GM21447 (cell line): Measurements from ENCODE around the gene ATP10A.

Experiments used
- ATAC-seq: cut with Tn5 transposase; IDR thresholded peaks from one replicate; pipeline ENCODE4 v1.9.1; 2021; ENCODE audit not compliant: unreplicated experiment

ATP10A gene

DNA sequence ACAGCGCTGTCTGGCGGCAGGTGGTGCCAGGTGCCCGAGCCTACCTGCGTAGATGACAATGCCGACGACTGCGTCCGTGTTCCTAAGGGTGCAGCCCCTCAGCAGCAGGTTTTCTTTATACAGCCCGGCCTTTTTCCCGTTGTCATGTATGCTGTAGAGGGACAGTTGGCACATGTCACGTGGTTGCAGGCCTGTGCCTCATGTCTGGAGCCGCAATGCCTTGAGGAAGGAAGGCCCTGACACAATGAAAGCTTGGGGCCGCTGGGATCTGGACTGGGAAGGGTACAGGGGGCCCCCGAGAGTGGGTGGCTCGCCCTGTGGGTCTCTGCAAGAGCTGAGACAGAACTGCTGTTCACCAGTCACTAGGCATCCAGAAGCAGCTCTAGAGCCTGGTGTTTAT is 136.0 kb downstream of the ATP10A start:
- no peak for ATAC-seq

- ATAC-seq: no peak
Observed at GRCh38 chr15:25725758-25726157, 137.4 kb downstream of the ATP10A start.

DNA sequence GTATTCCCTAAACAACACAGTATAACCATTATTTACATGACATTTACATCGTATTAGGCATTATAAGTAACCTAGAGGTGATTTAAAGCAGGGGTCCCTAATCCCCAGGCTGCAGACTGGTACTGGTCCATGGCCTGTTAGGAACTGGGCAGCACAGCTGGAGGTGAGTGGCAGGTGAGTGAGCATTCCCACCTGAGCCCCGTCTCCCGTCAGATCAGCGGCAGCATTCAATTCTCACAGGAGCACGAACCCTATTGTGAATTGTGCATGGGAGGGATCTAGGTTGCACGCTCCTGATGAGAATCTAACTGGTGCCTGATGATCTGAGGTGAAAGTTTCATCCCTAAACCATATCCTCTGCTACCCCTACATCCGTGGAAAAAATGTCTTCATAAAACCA is 138.2 kb downstream of the ATP10A start:
- ATAC-seq: no peak

DNA sequence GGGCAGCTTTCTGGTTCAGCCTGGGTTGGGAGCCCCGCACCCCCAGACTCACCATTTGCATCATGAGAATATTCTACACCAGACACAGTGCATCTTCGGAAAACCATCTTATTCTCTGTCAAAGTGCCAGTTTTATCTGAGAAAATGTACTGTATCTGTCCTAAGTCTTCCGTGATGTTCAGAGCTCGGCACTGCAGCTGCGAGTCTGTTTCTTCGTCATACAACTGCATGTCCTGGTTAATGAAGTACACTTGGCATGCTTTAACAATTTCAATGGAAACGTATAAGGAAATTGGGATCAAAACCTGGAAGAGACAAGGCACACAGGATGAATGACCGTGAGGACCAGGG is 141.5 kb downstream of the ATP10A start:
- ATAC-seq: no peak

- no peak for ATAC-seq
Observed at GRCh38 chr15:25719101-25719985, 143.8 kb downstream of the ATP10A start.

DNA sequence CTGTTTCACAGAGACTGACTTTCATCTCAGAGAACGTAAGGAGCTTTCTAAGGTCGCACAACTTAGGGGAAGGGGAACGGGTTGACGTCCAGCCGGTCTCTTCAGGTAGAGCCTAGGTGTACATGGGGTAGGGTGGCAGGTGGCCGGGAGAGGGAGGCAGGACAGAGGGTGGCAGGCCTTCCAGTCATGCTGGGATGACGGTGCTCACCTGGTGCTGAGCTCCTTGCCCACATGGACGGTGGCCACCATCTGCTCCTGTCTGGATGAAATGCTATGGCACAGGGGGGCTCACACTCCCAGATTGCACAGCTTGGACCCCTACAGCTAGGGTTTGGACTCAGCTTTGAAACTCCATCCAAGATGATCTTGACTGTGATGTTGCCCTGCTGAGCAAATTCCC is 144.5 kb downstream of the ATP10A start:
- no peak for ATAC-seq

DNA sequence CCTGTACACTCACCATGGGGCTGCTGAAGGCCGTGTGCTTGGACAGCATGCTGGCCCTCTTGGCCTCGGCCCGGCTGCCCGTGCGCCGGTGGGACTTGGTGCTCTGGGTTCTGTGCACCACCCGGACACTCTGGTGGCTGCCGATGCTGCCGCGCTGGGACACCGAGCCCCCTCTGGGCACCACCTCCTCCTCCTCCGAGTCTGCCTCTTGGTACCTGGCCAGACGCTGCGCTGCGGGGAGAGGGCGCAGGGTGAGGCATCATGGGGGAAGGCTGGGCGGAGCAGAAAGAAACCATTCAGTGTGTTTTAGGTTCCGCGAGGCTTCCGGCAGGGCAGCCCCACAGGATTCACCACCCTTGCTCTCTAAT is 145.0 kb downstream of the ATP10A start:
- no peak for ATAC-seq

DNA sequence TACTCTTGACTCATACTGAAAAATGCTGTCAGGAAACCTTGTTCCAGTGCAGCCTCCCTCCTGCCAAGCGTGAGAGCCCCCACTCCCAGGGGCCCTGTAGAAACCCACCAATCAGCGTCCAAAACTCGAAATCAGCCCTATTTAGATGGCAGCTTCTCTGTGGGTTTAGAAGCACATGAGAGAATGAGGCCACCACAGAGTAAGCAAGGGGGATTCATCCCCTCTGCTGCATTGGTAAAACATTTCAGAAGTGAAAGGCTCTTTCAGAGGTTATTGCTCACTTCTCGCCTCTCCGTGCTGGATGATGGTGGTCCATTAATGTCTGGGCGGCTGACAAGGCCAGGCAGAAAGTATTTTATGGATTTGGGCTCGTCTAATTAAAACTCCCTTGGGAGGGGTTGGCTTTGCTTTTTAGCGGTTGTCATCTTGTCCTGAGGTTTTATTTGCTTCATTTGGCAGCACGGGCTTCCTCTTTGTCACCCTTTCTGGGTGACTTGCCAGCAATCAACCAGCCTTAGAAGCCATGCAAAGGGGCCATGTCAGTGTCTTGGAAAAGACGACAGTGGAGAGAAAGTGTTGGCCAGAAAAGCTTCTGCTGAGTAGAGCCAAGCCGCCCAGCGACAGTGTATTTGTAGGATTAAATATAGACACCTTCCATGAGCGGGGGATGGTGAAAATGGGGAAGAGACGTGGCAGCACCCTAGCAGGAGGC is 145.5 kb downstream of the ATP10A start:
- no peak for ATAC-seq

DNA sequence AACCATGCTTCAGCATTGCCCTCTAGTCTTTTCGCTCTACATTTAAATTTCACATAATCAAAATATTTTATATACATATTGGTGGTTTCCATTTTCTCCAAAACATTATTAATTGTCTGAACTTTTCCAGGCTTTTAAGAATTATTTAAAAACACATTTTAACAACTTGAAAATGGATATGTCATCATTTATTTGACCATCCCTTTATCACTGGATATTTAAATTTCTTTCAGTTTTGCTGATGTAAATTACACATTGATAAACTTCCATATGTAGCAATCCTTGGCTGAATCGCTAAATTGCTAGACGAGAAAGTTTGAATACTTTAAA is 146.0 kb downstream of the ATP10A start:
- no peak for ATAC-seq

DNA sequence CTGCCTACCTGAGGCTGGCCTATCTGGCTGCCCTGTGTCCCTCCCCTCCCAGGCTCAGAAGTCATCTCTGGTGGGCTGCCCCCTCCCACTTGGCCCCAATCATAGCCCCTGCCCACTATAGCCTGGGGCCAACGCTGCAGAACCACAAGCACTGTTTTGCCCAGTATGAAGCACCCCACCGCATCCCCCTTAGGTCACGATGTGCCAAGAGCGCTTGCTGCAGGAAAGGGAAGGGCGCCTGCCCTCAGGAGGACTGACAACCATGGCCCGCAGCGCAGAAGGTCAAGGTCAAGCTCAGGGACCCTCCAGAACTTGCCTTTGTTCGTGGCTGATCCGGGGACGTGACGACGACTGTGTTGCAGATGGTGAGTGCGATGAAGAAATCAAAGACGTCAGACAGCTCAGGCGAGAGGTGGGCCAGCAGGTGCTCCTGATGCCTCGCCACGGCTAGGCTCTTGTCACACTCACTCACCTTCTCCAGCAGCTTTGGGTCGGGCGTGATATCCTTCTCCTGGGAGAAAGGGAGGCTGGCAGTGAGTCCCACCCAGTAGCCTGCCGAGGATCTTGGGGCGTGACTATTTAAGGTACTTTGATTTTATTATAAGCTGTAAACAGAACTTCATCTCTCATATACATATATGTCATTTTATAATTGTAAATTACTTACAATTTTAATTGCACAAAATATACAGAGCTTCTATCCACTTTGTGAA is 146.6 kb downstream of the ATP10A start:
- ATAC-seq: no peak

DNA sequence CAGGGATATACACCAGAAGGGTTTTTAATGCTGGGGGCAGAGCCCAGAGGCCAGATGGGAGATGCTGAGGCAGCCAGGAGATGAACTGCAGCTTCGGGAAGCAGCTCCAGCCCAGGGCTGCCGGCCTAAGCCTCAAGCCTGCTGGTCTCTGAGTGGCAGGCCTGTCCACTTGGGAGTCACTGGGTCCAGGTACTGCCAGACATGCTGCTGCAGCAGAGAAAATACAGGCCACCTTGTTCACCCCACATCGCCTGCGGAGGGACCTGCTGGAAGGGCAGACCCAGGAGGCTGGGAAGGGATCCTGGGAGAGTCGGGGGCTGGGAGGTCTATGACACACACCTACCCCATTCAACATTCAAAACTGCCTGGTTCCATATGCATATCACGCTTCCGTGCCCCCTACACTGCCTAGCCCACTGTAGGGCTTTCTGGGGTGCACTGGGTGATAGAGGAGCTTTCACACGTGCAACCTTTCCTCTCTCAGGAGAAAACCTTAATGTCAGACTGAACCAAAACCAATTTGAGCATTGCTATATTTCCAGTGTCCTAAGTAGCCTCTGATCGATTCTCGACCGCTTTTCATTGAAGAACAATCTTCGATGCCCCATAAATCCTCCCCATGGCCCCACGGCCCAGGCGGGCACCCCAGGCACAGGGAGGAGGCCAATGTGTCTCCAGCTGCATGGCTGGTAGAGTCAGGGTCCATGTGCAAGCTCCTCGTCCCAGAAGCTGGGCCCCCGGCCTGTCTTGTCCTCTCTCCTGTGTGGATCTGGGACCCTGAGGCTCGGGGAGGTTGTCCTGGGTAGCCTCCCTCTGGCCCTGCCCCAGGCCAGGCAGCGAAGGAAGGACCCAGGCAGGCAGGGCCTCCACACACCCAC is 147.4 kb downstream of the ATP10A start:
- no peak for ATAC-seq

GRCh38 chr15:25714538-25714840 is 148.6 kb downstream of the ATP10A start:
- no peak for ATAC-seq

GRCh38 chr15:25713736-25714537 is 149.2 kb downstream of the ATP10A start:
- ATAC-seq: no peak

DNA sequence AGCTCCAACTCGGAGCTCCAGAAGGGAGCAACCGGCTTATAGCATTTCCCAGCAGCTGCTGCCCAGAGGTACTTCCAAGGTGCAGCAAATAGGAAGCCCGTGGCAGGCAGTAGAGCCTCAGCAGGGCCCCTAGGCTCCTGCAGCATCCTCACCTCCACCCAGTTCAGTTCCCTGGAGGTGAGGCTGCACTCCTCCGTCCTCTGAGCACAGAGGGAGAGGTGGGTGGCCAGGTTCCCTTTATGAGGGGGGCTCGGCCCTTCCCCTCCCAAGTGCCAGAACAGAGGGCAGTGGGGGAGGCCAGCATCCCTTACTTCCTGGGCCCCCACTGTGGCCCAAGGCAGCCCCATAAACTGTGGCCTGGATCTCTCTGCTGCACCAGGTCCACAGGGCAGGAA is 150.2 kb downstream of the ATP10A start:
- ATAC-seq: no peak

GRCh38 chr15:25712192-25712960 is 150.8 kb downstream of the ATP10A start:
- ATAC-seq: no peak

- ATAC-seq: no peak
Observed at GRCh38 chr15:25711691-25712090, 151.4 kb downstream of the ATP10A start.

GRCh38 chr15:25711164-25711563 is 152.0 kb downstream of the ATP10A start:
- ATAC-seq: no peak

- ATAC-seq: no peak
Observed at GRCh38 chr15:25710184-25710583, 152.9 kb downstream of the ATP10A start.

- no peak for ATAC-seq
Observed at GRCh38 chr15:25709437-25710159, 153.5 kb downstream of the ATP10A start.
